Testis (tissue), 3 donors: ENCODE results near the gene MSI2. TPM values are rescaled to one million over a fixed set of nuclear protein-coding genes. Genes with fewer than 3 reads are reported as not detected.

Experiments
- DNase-seq: peaks from one replicate; pipeline ENCODE4 v3.0.0-alpha.2; 2019
- H3K27ac ChIP-seq, 2 donors: fragments of 200-600 bp; sonication (generic); one replicate each; pipeline ENCODE4 v1.5.1; 2019
- H3K27me3 ChIP-seq: fragments of 200-600 bp; sonication (generic); one replicate; pipeline ENCODE4 v1.5.1; 2019
- H3K36me3 ChIP-seq: fragments of 200-600 bp; sonication (generic); one replicate; pipeline ENCODE4 v1.5.1; 2017; ENCODE audit warnings: low read depth; ENCODE audit errors: missing control alignments
- H3K4me1 ChIP-seq: fragments of 200-600 bp; sonication (generic); one replicate; pipeline ENCODE4 v1.5.1; 2019
- H3K4me3 ChIP-seq, 2 donors: fragments of 200-600 bp; sonication (generic); one replicate each; pipeline ENCODE4 v1.5.1; 2017 to 2019
- H3K9me3 ChIP-seq: fragments of 200-600 bp; sonication (generic); one replicate; pipeline ENCODE4 v1.5.1; 2017
- CTCF ChIP-seq, 3 experiments: fragments of 450-650 bp in 2 of 3; fragments of 200-600 bp in 1 of 3; sonication (generic) in 1 of 3; IDR thresholded peaks; one replicate each; pipeline ENCODE4 v1.5.1; 2016 to 2019; ENCODE audit warnings: antibody characterized with exemption in 3 of 3, mild to moderate bottlenecking in 2 of 3, moderate library complexity in 1 of 3
- POLR2A ChIP-seq: fragments of 450-650 bp; IDR thresholded peaks from one replicate; pipeline ENCODE4 v1.6.1; 2017; ENCODE audit warnings: antibody characterized with exemption, mild to moderate bottlenecking, moderate library complexity
- WGBS, 2 donors: methylation state at CpG; one replicate each; pipeline ENCODE4 v1.1.5; 2018; 5-methylcytosine and 5-hydroxymethylcytosine counted together
- intact Hi-C: fragments of 100-400 bp; cut with DNase I; formaldehyde crosslinking; loops from one replicate; pipeline ENCODE4 v1.15.1; 2023; ENCODE audit warnings: low total_unique reads
- polyA plus RNA-seq: library from polyadenylated mRNA; stranded (reverse); fragments of 350-450 nt; fragmentation: Illumina TruSeq; extraction: RNeasy Lipid Tissue Mini Kit (QIAGEN cat#74804); gene quantifications from one replicate; pipeline ENCODE4 v1.2.3, GENCODE V29; 2014; ENCODE audit warnings: low read depth, low replicate concordance; ENCODE audit not compliant: insufficient read depth
- total RNA-seq, 2 donors: library from RNA; depleted of rRNA; stranded (reverse); fragments of >200 nt; gene quantifications; one replicate each; pipeline ENCODE4 v1.2.3, GENCODE V29; 2016

MSI2 gene
- total and polyA plus RNA-seq, 3 donors from 2014 or later = 46.5 to 106 (median 76.6) TPM

DNA sequence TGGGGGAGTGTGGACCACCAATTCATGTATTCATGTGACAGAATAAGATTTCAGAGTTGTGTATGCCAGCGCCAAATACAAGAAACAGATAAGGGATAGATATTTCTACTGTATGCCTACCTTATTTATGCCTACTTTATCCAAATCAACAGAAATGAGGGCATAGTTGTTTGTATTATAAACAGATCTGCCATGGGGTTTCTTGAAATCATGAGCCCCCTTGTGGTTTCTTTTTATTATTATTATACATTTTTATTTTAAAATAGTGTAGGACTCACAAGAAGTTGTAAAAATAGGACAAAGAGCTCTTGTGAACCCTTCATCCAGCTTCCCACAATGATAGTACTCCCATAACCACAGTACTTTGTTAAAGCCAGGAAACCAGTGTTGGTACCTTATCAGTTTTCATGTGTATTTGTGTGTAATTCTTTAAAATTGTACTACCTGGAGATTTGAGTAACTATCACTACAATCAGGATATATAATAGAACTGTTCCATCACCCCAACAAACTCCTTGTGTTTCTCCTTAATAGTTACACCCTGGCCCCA is 259.4 kb downstream of the MSI2 start:
- 90 to 96% methylated on average over 1 of the region's 1 CpG for whole genome bisulfite sequencing, 2 donors
- no peak overlapping the region for H3K4me3 ChIP-seq
- no peaks in the 10 kb centered on the region for H3K27me3 ChIP-seq
- H3K27ac ChIP-seq = no peak overlapping the region
- DNase-seq = no peak
- H3K4me1 ChIP-seq = peaks cover 4% of the 10 kb centered on the region
- no peaks in the 10 kb centered on the region for H3K9me3 ChIP-seq
- intact Hi-C loops = no loop called here
- no peak for TF ChIP-seq CTCF (IDR thresholded peaks at IDR 0.05)
- no peak for TF ChIP-seq POLR2A
- H3K36me3 ChIP-seq = no peaks in the 10 kb centered on the region

DNA sequence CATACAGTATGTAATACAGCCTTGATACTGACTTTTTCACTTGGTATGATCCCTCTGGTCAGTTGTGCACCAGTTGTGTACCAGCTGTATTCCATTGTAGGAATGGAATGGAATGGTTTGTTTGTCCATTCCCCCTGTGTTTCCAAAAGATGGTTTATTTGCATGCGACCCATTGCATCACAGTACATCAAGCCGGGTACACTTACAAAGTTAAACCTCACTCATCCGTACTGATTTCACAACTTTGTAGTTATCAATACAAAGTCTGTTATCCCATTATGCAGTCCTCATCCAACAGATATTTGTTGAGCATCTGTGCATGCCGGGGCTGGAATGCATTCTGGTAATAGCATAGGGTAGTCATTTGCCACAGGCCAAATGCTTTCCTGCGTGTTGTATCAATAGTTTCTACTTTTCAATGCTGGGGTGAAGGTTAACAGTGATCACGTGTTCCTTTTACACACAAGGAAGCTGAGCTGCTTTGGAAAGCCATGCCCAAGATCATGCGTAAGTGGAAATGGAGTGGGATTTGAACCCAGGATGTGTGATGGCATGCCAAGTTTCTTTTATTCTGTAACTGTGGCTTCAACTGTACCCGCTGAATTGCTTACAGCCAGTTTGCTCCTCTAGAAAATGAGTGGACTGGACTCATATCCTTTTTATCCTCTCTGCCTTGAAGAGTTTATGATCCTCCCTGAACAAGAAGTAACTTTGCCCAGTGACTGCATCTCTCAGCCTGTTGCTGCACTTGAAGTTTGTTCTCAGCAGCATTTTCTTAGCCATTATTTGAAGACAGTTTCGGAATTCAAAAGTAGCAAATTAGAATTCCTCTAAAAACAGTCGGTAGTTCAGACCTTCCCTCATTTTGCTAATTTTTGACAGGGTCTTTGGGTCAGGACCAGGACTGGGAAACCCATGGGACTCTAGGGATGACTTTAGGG is 260.2 kb downstream of the MSI2 start:
- Histone ChIP-seq H3K27me3 (no peaks in the 10 kb centered on the region), H3K27ac (no peak overlapping the region), H3K9me3 (no peaks in the 10 kb centered on the region), H3K4me3 (no peak overlapping the region), H3K36me3 (no peaks in the 10 kb centered on the region), H3K4me1 (peaks cover 8% of the 10 kb centered on the region)
- intact Hi-C loops = no loop called here
- 88 to 92% methylated on average over 10 of the region's 10 CpGs for WGBS, 2 donors
- TF ChIP-seq POLR2A = no peak
- TF ChIP-seq CTCF (IDR thresholded peaks at IDR 0.05) = no peak
- no peak for DNase-seq

- no peaks in the 10 kb centered on the region for H3K9me3 ChIP-seq
- peaks cover 14% of the 10 kb centered on the region for H3K4me1 ChIP-seq
- intact Hi-C loops = no loop called here
- no peak for TF ChIP-seq CTCF (IDR thresholded peaks at IDR 0.05)
- TF ChIP-seq POLR2A = no peak
- H3K4me3 ChIP-seq = no peak overlapping the region
- WGBS, 2 donors = 81 to 86% methylated on average over 7 of the region's 7 CpGs
- H3K27ac ChIP-seq = no peak overlapping the region
- H3K27me3 ChIP-seq = no peaks in the 10 kb centered on the region
- no peaks in the 10 kb centered on the region for H3K36me3 ChIP-seq
- DNase-seq = no peak
Observed at GRCh38 chr17:57517273-57517631, 260.9 kb downstream of the MSI2 start.

- Histone ChIP-seq H3K4me1 (peaks cover 15% of the 10 kb centered on the region), H3K36me3 (no peaks in the 10 kb centered on the region), H3K27ac (no peak overlapping the region)
Observed at GRCh38 chr17:57517632-57518456, 261.5 kb downstream of the MSI2 start.

More at GRCh38 chr17:57517632-57518456, 261.5 kb downstream of the MSI2 start:
- intact Hi-C loops = no loop called here
- no peak for TF ChIP-seq CTCF (IDR thresholded peaks at IDR 0.05)
- TF ChIP-seq POLR2A = no peak
- no peak for DNase-seq
- H3K4me3 ChIP-seq = no peak overlapping the region
- H3K9me3 ChIP-seq = no peaks in the 10 kb centered on the region
- H3K27me3 ChIP-seq = no peaks in the 10 kb centered on the region
- WGBS, 2 donors = 88 to 95% methylated on average over 7 to 8 of the region's 8 CpGs
